Lower lobe of right lung (tissue), 2 donors: ENCODE results near the gene UAP1L1. TPM values are rescaled to one million over a fixed set of nuclear protein-coding genes. Genes with fewer than 3 reads are reported as not detected.
"Not testable (repeated sequence)": the region's sequence is repeated elsewhere in the genome, so short reads cannot be mapped to it uniquely, and the experiment has no call there.

Source experiments
- ATAC-seq, 2 donors: fragments of 200-7000 bp; cut with Tn5 transposase; one replicate each; pipeline ENCODE4 v1.9.1; 2020 to 2022; ENCODE audit warnings: mild to moderate bottlenecking in 2 of 2, moderate library complexity in 2 of 2
- DNase-seq: peaks from one replicate; pipeline ENCODE4 v3.0.0-alpha.2; 2020
- H3K27ac ChIP-seq: fragments of 200-600 bp; one replicate; pipeline ENCODE4 v1.8.0; 2022
- H3K27me3 ChIP-seq: fragments of 200-600 bp; one replicate; pipeline ENCODE4 v1.8.0; 2022; ENCODE audit warnings: low read depth
- H3K36me3 ChIP-seq: fragments of 200-600 bp; one replicate; pipeline ENCODE4 v1.8.0; 2022; ENCODE audit warnings: mild to moderate bottlenecking
- H3K4me1 ChIP-seq: fragments of 200-600 bp; one replicate; pipeline ENCODE4 v1.8.0; 2022
- H3K4me3 ChIP-seq: fragments of 200-600 bp; one replicate; pipeline ENCODE4 v1.8.0; 2022; ENCODE audit warnings: mild to moderate bottlenecking
- H3K9me3 ChIP-seq: fragments of 200-600 bp; one replicate; pipeline ENCODE4 v1.8.0; 2022
- CTCF ChIP-seq: fragments of 200-600 bp; IDR thresholded peaks from one replicate; pipeline ENCODE4 v1.8.0; 2022; ENCODE audit warnings: antibody characterized with exemption, mild to moderate bottlenecking
- intact Hi-C: fragments of 100-400 bp; cut with DNase I; formaldehyde crosslinking; loops from one replicate; pipeline ENCODE4 v1.11.0; 2022
- total RNA-seq: library from RNA; stranded (reverse); fragmentation: NEBNext Ultra II Directional; extraction: Animal tissue kit (Norgen Biotek cat#: 25700); gene quantifications from one replicate; pipeline ENCODE4 v1.2.1, GENCODE V29; 2021
- donor health status: DM: no; HTN: yes; CAD: no; lungs with severe emphysema.

Gene UAP1L1
- total RNA-seq, 1 donor from 2014 or later: 29.7 TPM

- peaks cover 16% of the 10 kb centered on the region for H3K36me3 ChIP-seq
- DNase-seq: no peak
- no peak overlapping the region for H3K27ac ChIP-seq
- intact Hi-C loops: no loop called here
- H3K9me3 ChIP-seq: no peaks in the 10 kb centered on the region
- no peak overlapping the region for H3K4me3 ChIP-seq
- ATAC-seq: no peak
- no peak for TF ChIP-seq CTCF
- H3K27me3 ChIP-seq: no peaks in the 10 kb centered on the region
- H3K4me1 ChIP-seq: peaks cover 14% of the 10 kb centered on the region
Observed at GRCh38 chr9:137116728-137117127, 39.4 kb downstream of the UAP1L1 start.

GRCh38 chr9:137117269-137117731 lies 40.0 kb downstream of the UAP1L1 start:
- no peak for TF ChIP-seq CTCF
- intact Hi-C loops: no loop called here
- Histone ChIP-seq H3K4me1 (peaks cover 14% of the 10 kb centered on the region), H3K36me3 (peaks cover 10% of the 10 kb centered on the region), H3K27ac (no peak overlapping the region), H3K27me3 (no peaks in the 10 kb centered on the region), H3K9me3 (no peaks in the 10 kb centered on the region), H3K4me3 (no peak overlapping the region)
- no peak for ATAC-seq
- no peak for DNase-seq

- intact Hi-C loops, ATAC-seq, H3K36me3 ChIP-seq, DNase-seq, H3K4me3 ChIP-seq, H3K9me3 ChIP-seq, H3K27me3 ChIP-seq, H3K27ac ChIP-seq: not testable (repeated sequence)
- H3K4me1 ChIP-seq: peaks cover 14% of the 10 kb centered on the region
Observed at GRCh38 chr9:137118092-137118603, 40.8 kb downstream of the UAP1L1 start.

GRCh38 chr9:137121927-137122795 lies 44.8 kb downstream of the UAP1L1 start:
- H3K9me3 ChIP-seq, H3K27ac ChIP-seq, ATAC-seq, H3K4me3 ChIP-seq, DNase-seq, intact Hi-C loops, H3K27me3 ChIP-seq, H3K36me3 ChIP-seq: not testable (repeated sequence)
- H3K4me1 ChIP-seq: peaks cover 10% of the 10 kb centered on the region

- H3K9me3 ChIP-seq, intact Hi-C loops, H3K36me3 ChIP-seq, H3K27me3 ChIP-seq, ATAC-seq, H3K4me3 ChIP-seq, DNase-seq, H3K27ac ChIP-seq: not testable (repeated sequence)
- peaks cover 18% of the 10 kb centered on the region for H3K4me1 ChIP-seq
Observed at GRCh38 chr9:137122796-137123467, 45.6 kb downstream of the UAP1L1 start.

- Histone ChIP-seq H3K27me3 (no peaks in the 10 kb centered on the region), H3K4me3 (no peak overlapping the region), H3K27ac (no peak overlapping the region), H3K36me3 (no peaks in the 10 kb centered on the region), H3K9me3 (no peaks in the 10 kb centered on the region), H3K4me1 (peaks cover 23% of the 10 kb centered on the region)
- DNase-seq (no peak), ATAC-seq (no peak)
- TF ChIP-seq CTCF: no peak
- intact Hi-C loops: no loop called here
Observed at GRCh38 chr9:137123468-137123837, 46.1 kb downstream of the UAP1L1 start.

GRCh38 chr9:137123952-137124462 lies 46.7 kb downstream of the UAP1L1 start:
- intact Hi-C loops, H3K36me3 ChIP-seq, ATAC-seq: not testable (repeated sequence)

More at GRCh38 chr9:137123952-137124462, 46.7 kb downstream of the UAP1L1 start:
- DNase-seq, H3K27me3 ChIP-seq, H3K4me3 ChIP-seq, H3K9me3 ChIP-seq, H3K27ac ChIP-seq: not testable (repeated sequence)
- H3K4me1 ChIP-seq: peaks cover 29% of the 10 kb centered on the region
